HL-60/S4 treated with retinoic acid at 250 ng/mL for 4 days and 3 days (cell line): Measurements from ENCODE around the gene ADARB2.

Experiments
- in situ Hi-C: fragments of 300-500 bp; cut with MboI; formaldehyde crosslinking; loops from 2 replicates; pipeline ENCODE4 v1.7.0; 2022; ENCODE audit warnings: low sequenced_read_pairs

The ADARB2 gene

GRCh38 chr10:1644191-1644711 is 93.1 kb downstream of the ADARB2 start:
- in situ Hi-C loops: no loop called here

- in situ Hi-C loops: no loop called here
Observed at GRCh38 chr10:1643908-1644179, 93.5 kb downstream of the ADARB2 start.

- in situ Hi-C loops: no loop called here
Observed at GRCh38 chr10:1643161-1643907, 94.0 kb downstream of the ADARB2 start.

GRCh38 chr10:1642600-1643160 is 94.6 kb downstream of the ADARB2 start:
- in situ Hi-C loops: no loop called here

- in situ Hi-C loops: no loop called here
Observed at GRCh38 chr10:1641402-1641801, 95.9 kb downstream of the ADARB2 start.

- in situ Hi-C loops: no loop called here
Observed at GRCh38 chr10:1638889-1639419, 98.4 kb downstream of the ADARB2 start.

GRCh38 chr10:1635340-1635739 is 102.0 kb downstream of the ADARB2 start:
- in situ Hi-C loops: no loop called here

- in situ Hi-C loops: no loop called here
Observed at GRCh38 chr10:1634239-1634638, 103.1 kb downstream of the ADARB2 start.

- in situ Hi-C loops: no loop called here
Observed at GRCh38 chr10:1633783-1634182, 103.5 kb downstream of the ADARB2 start.

GRCh38 chr10:1632596-1632995 is 104.7 kb downstream of the ADARB2 start:
- in situ Hi-C loops: no loop called here

GRCh38 chr10:1632141-1632540 is 105.2 kb downstream of the ADARB2 start:
- in situ Hi-C loops: no loop called here

GRCh38 chr10:1631282-1631681 is 106.0 kb downstream of the ADARB2 start:
- in situ Hi-C loops: no loop called here

- in situ Hi-C loops: no loop called here
Observed at GRCh38 chr10:1630304-1630703, 107.0 kb downstream of the ADARB2 start.

- in situ Hi-C loops: no loop called here
Observed at GRCh38 chr10:1629326-1630198, 107.8 kb downstream of the ADARB2 start.

GRCh38 chr10:1628757-1629156 is 108.6 kb downstream of the ADARB2 start:
- in situ Hi-C loops: no loop called here

GRCh38 chr10:1627945-1628344 is 109.4 kb downstream of the ADARB2 start:
- in situ Hi-C loops: no loop called here

GRCh38 chr10:1626835-1627234 is 110.5 kb downstream of the ADARB2 start:
- in situ Hi-C loops: no loop called here

GRCh38 chr10:1626410-1626809 is 110.9 kb downstream of the ADARB2 start:
- in situ Hi-C loops: no loop called here

- in situ Hi-C loops: no loop called here
Observed at GRCh38 chr10:1625731-1626130, 111.6 kb downstream of the ADARB2 start.

- in situ Hi-C loops: no loop called here
Observed at GRCh38 chr10:1625079-1625478, 112.2 kb downstream of the ADARB2 start.

GRCh38 chr10:1624240-1624639 is 113.1 kb downstream of the ADARB2 start:
- in situ Hi-C loops: no loop called here

GRCh38 chr10:1620803-1621202 is 116.5 kb downstream of the ADARB2 start:
- in situ Hi-C loops: no loop called here
